Measurements from ENCODE around the gene MAGI2. TPM values are rescaled to one million over a fixed set of nuclear protein-coding genes. Genes with fewer than 3 reads are reported as not detected.

Gene MAGI2
- total RNA-seq, 1 donor from 2014 or later: 5.4 TPM

DNA sequence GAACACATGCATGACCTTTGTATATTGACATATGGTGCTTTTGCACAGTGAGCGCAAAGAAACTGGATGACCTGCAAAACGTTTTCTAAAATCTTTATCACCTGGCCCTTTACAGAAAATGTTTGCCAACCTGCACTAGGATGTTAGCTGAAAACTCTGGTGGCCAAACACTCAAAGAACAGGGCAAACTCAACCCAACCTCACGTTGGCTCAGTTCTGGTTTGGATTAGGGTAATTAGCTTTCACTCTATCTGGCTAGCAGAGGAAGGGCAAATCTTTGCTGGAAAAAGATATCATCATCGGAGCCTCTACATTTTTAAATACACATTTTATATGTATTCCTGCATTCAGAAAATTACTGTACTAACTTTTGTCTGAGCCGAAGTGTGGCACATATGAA, 966.0 kb downstream of the MAGI2 start:
- H3K27ac Mint-ChIP-seq (ENCODE audit: unreplicated experiment): no peak overlapping the region
- no peak overlapping the region for H3K27ac ChIP-seq (ENCODE audit: low read depth, low read length)
- no peak for FAIRE-seq

GRCh38 chr7:78479348-78479747, 974.1 kb downstream of the MAGI2 start:
- no peaks in the 10 kb centered on the region for H3K4me1 ChIP-seq (ENCODE audit: insufficient read depth, low read length)
- Mint-ChIP-seq H3K36me3 (ENCODE audit: low read depth, unreplicated experiment) (no peaks in the 10 kb centered on the region), H3K27me3 (ENCODE audit: low read depth, unreplicated experiment) (no peaks in the 10 kb centered on the region), H3K9me3 (ENCODE audit: unreplicated experiment) (no peaks in the 10 kb centered on the region), H3K27ac (ENCODE audit: unreplicated experiment) (peak overlapping the region; percentile 21), H3K4me3 (ENCODE audit: unreplicated experiment) (no peak overlapping the region), H3K4me1 (ENCODE audit: low read depth, unreplicated experiment) (peaks cover 5% of the 10 kb centered on the region)
- TF ChIP-seq EZH2 (IDR thresholded peaks at IDR 0.05; ENCODE audit: insufficient read depth, low read length): no peak
- no peak for TF ChIP-seq CTCF (IDR thresholded peaks at IDR 0.05; ENCODE audit: insufficient read depth, low read depth, low read length)
- no peaks in the 10 kb centered on the region for H3K79me2 ChIP-seq (ENCODE audit: insufficient read depth, low read length)
- H3K27ac ChIP-seq (ENCODE audit: low read depth, low read length): no peak overlapping the region
- H3K36me3 ChIP-seq (ENCODE audit: insufficient read depth, low read length): no peaks in the 10 kb centered on the region
- no peak overlapping the region for H3K4me3 ChIP-seq (ENCODE audit: insufficient read depth, low read depth, low read length)
- H3K4me2 ChIP-seq (ENCODE audit: low read length): no peak overlapping the region
- H4K20me1 ChIP-seq (ENCODE audit: insufficient read depth, low read length): no peaks in the 10 kb centered on the region
- no peak for FAIRE-seq
- H3K9ac ChIP-seq (ENCODE audit: low read length): no peak overlapping the region
- no peak overlapping the region for H2AFZ ChIP-seq (ENCODE audit: low read depth, low read length)
- H3K27me3 ChIP-seq (ENCODE audit: insufficient read depth, low read length): no peaks in the 10 kb centered on the region
- DNase-seq (ENCODE audit: low read depth): peak; percentile 68
- H3K9me3 ChIP-seq (ENCODE audit: insufficient read depth, low read depth, low read length): no peaks in the 10 kb centered on the region

More for the DNA sequence above, 966.0 kb downstream of the MAGI2 start:
- Histone ChIP-seq H4K20me1 (ENCODE audit: insufficient read depth, low read length) (no peaks in the 10 kb centered on the region), H3K9me3 (ENCODE audit: insufficient read depth, low read depth, low read length) (no peaks in the 10 kb centered on the region), H3K9ac (ENCODE audit: low read length) (no peak overlapping the region), H3K36me3 (ENCODE audit: insufficient read depth, low read length) (no peaks in the 10 kb centered on the region), H3K4me1 (ENCODE audit: insufficient read depth, low read length) (no peaks in the 10 kb centered on the region), H2AFZ (ENCODE audit: low read depth, low read length) (no peak overlapping the region), H3K4me3 (ENCODE audit: insufficient read depth, low read depth, low read length) (no peak overlapping the region), H3K4me2 (ENCODE audit: low read length) (no peak overlapping the region), H3K79me2 (ENCODE audit: insufficient read depth, low read length) (no peaks in the 10 kb centered on the region), H3K27me3 (ENCODE audit: insufficient read depth, low read length) (no peaks in the 10 kb centered on the region)
- no peak overlapping the region for H3K4me3 Mint-ChIP-seq (ENCODE audit: unreplicated experiment)
- H3K36me3 Mint-ChIP-seq (ENCODE audit: low read depth, unreplicated experiment): no peaks in the 10 kb centered on the region
- H3K4me1 Mint-ChIP-seq (ENCODE audit: low read depth, unreplicated experiment): peaks cover 11% of the 10 kb centered on the region
- no peaks in the 10 kb centered on the region for H3K27me3 Mint-ChIP-seq (ENCODE audit: low read depth, unreplicated experiment)
- H3K9me3 Mint-ChIP-seq (ENCODE audit: unreplicated experiment): no peaks in the 10 kb centered on the region
- no peak for DNase-seq (ENCODE audit: low read depth)
- no peak for TF ChIP-seq CTCF (IDR thresholded peaks at IDR 0.05; ENCODE audit: insufficient read depth, low read depth, low read length)
- TF ChIP-seq EZH2 (IDR thresholded peaks at IDR 0.05; ENCODE audit: insufficient read depth, low read length): no peak

- no peaks in the 10 kb centered on the region for H3K9me3 ChIP-seq (ENCODE audit: insufficient read depth, low read depth, low read length)
- H3K4me1 ChIP-seq (ENCODE audit: insufficient read depth, low read length): no peaks in the 10 kb centered on the region
- no peaks in the 10 kb centered on the region for H3K79me2 ChIP-seq (ENCODE audit: insufficient read depth, low read length)
- H3K4me1 Mint-ChIP-seq (ENCODE audit: low read depth, unreplicated experiment): peaks cover 19% of the 10 kb centered on the region
- no peaks in the 10 kb centered on the region for H3K27me3 Mint-ChIP-seq (ENCODE audit: low read depth, unreplicated experiment)
- no peak overlapping the region for H3K4me3 Mint-ChIP-seq (ENCODE audit: unreplicated experiment)
- H3K36me3 ChIP-seq (ENCODE audit: insufficient read depth, low read length): no peaks in the 10 kb centered on the region
- DNase-seq (ENCODE audit: low read depth): no peak
- H3K9me3 Mint-ChIP-seq (ENCODE audit: unreplicated experiment): no peaks in the 10 kb centered on the region
- no peak for TF ChIP-seq EZH2 (IDR thresholded peaks at IDR 0.05; ENCODE audit: insufficient read depth, low read length)
- TF ChIP-seq CTCF (IDR thresholded peaks at IDR 0.05; ENCODE audit: insufficient read depth, low read depth, low read length): no peak
- no peaks in the 10 kb centered on the region for H4K20me1 ChIP-seq (ENCODE audit: insufficient read depth, low read length)
- H3K27me3 ChIP-seq (ENCODE audit: insufficient read depth, low read length): no peaks in the 10 kb centered on the region
- H3K4me2 ChIP-seq (ENCODE audit: low read length): no peak overlapping the region
- H3K9ac ChIP-seq (ENCODE audit: low read length): no peak overlapping the region
- H2AFZ ChIP-seq (ENCODE audit: low read depth, low read length): no peak overlapping the region
- H3K36me3 Mint-ChIP-seq (ENCODE audit: low read depth, unreplicated experiment): no peaks in the 10 kb centered on the region
- no peak for FAIRE-seq
- no peak overlapping the region for H3K27ac ChIP-seq (ENCODE audit: low read depth, low read length)
- H3K27ac Mint-ChIP-seq (ENCODE audit: unreplicated experiment): no peak overlapping the region
- H3K4me3 ChIP-seq (ENCODE audit: insufficient read depth, low read depth, low read length): no peak overlapping the region
Observed at GRCh38 chr7:78476851-78477405, 976.5 kb downstream of the MAGI2 start.

Data from astrocyte (in vitro differentiated cells and primary cell).